K562 (cell line): Measurements from ENCODE around the gene CDKL4. TPM values are rescaled to one million over a fixed set of nuclear protein-coding genes. Genes with fewer than 3 reads are reported as not detected.

ENCODE experiments used
- ATAC-seq: fragments of 200-7000 bp; cut with Tn5 transposase; 3 replicates; pipeline ENCODE4 v1.9.1; 2020; ENCODE audit warnings: moderate library complexity
- BruUV-seq: library from RNA; stranded (reverse); fragments of 400-500 nt; replicated peaks from 2 replicates; lab custom pipeline; 2021; lab: Mats Ljungman, UMichigan
- CTCF ChIA-PET: fragments of 300-600 bp; formaldehyde crosslinking; extraction: SDS; loops from one replicate; lab custom pipeline; 2021; ENCODE audit warnings: low intra/inter-chr PET ratio; lab: Yijun Ruan, JAX
- POLR2A ChIA-PET: fragments of 300-600, 350-650 bp; sonication (Branson Sonifier 250); formaldehyde crosslinking; extraction: SDS; loops from one replicate; lab custom pipeline; 2021; ENCODE audit warnings: antibody characterized with exemption, inconsistent platforms; lab: Yijun Ruan, JAX
- DNase-seq, 4 experiments: peaks; one replicate each; pipeline versions ENCODE4 v3.0.0 to v3.0.0-alpha.2; 2011 to 2018; ENCODE audit warnings: low spot score in 3 of 4, mixed read lengths in 3 of 4; ENCODE audit errors: extremely low read depth in 1 of 4
- FAIRE-seq: peaks from 2 replicates; lab custom pipeline; 2011; peaks lifted over from hg19 to GRCh38; lab: Jason Lieb, UNC
- H2AFZ ChIP-seq: 2 replicates; pipeline ENCODE4 v1.6.0; 2011; ENCODE audit warnings: low read depth, low read length, control low read depth, inconsistent platforms
- H3K27ac ChIP-seq: fragments of 200-600 bp; 3 replicates; pipeline ENCODE4 v1.8.0; 2011; ENCODE audit warnings: low read depth, mild to moderate bottlenecking, control low read depth, inconsistent platforms, low read length, moderate library complexity, mixed read lengths; ENCODE audit errors: extremely low read depth
- H3K27me3 ChIP-seq, 2 experiments: fragments of 300-600 bp in 1 of 2; 2 replicates in 1 of 2; 3 replicates in 1 of 2; pipeline versions ENCODE4 v1.6.0 to v1.8.0; 2011; ENCODE audit warnings: inconsistent platforms in 2 of 2, low read length in 2 of 2, mild to moderate bottlenecking in 1 of 2, mixed read lengths in 1 of 2, moderate library complexity in 1 of 2; ENCODE audit not compliant: control insufficient read depth in 2 of 2, insufficient read depth in 2 of 2
- H3K36me3 ChIP-seq: fragments of 300-600 bp; 3 replicates; pipeline ENCODE4 v1.8.0; 2011; ENCODE audit warnings: mild to moderate bottlenecking, low read length, inconsistent platforms; ENCODE audit not compliant: control insufficient read depth, insufficient read depth
- H3K4me1 ChIP-seq, 2 experiments: fragments of 200-600 bp in 1 of 2; replicated peaks in 1 of 2; 2 replicates in 1 of 2; 3 replicates in 1 of 2; pipeline versions ENCODE4 v1.5.1 to v1.8.0; 2011; ENCODE audit warnings: inconsistent platforms in 2 of 2, low read length in 2 of 2, mild to moderate bottlenecking in 1 of 2, mixed read lengths in 1 of 2, moderate library complexity in 1 of 2; ENCODE audit not compliant: control insufficient read depth in 2 of 2, insufficient read depth in 2 of 2
- H3K4me2 ChIP-seq: 2 replicates; pipeline ENCODE4 v1.6.1; 2011; ENCODE audit warnings: low read length, control low read depth, inconsistent platforms, mixed read lengths; ENCODE audit not compliant: insufficient read depth
- H3K4me3 ChIP-seq: fragments of 200-600 bp; sonication (generic), shearing (Covaris generic); 2 replicates; pipeline ENCODE4 v1.5.1; 2016; ENCODE audit warnings: control low read depth, inconsistent platforms
- H3K79me2 ChIP-seq: fragments of 200-600 bp; 3 replicates; pipeline ENCODE4 v1.8.0; 2011; ENCODE audit warnings: low read length, inconsistent platforms; ENCODE audit not compliant: control insufficient read depth, insufficient read depth
- H3K9ac ChIP-seq, 2 experiments: 2 replicates each; pipeline versions ENCODE4 v1.6.0 to v1.6.1; 2011; ENCODE audit warnings: low read depth in 2 of 2, low read length in 2 of 2, control low read depth in 1 of 2, inconsistent platforms in 1 of 2, mild to moderate bottlenecking in 1 of 2, mixed read lengths in 1 of 2; ENCODE audit not compliant: insufficient read depth in 1 of 2
- H3K9me1 ChIP-seq: one replicate; pipeline ENCODE4 v1.6.0; 2011; ENCODE audit warnings: inconsistent platforms, mild to moderate bottlenecking, low read length, moderate library complexity; ENCODE audit not compliant: control insufficient read depth, insufficient read depth
- H3K9me3 ChIP-seq: replicated peaks from 2 replicates; pipeline ENCODE4 v1.5.1; 2011; ENCODE audit warnings: low read depth, low read length, inconsistent platforms; ENCODE audit not compliant: control insufficient read depth, insufficient read depth
- H4K20me1 ChIP-seq: replicated peaks from 2 replicates; pipeline ENCODE4 v1.6.1; 2011; ENCODE audit warnings: low read length, inconsistent platforms, mixed read lengths; ENCODE audit not compliant: control insufficient read depth, insufficient read depth
- E2F4 ChIP-seq: sonication (generic); formaldehyde crosslinking; IDR thresholded peaks from 2 replicates; pipeline ENCODE4 v1.8.0; 2022; ENCODE audit warnings: mild to moderate bottlenecking, low read depth, missing genetic modification reagents
- E2F8 ChIP-seq: fragments of 450-650 bp; IDR thresholded peaks from 2 replicates; pipeline ENCODE4 v1.7.1; 2018; ENCODE audit warnings: mild to moderate bottlenecking, low read depth; ENCODE audit not compliant: partially characterized antibody
- FIP1L1 ChIP-seq: fragments of 200-400 bp; formaldehyde crosslinking; IDR thresholded peaks from 2 replicates; pipeline ENCODE4 v1.6.1; 2018; ENCODE audit warnings: mild to moderate bottlenecking, low read depth, low read length; ENCODE audit not compliant: poor library complexity, severe bottlenecking
- GABPA ChIP-seq: fragments of 200-800 bp; sonication (Bioruptor generic); conservative IDR thresholded peaks from 2 replicates; pipeline ENCODE4 v1.6.1; 2016; ENCODE audit warnings: low read depth, missing genetic modification characterization, missing compliant biosample characterization
- GATAD2A ChIP-seq: fragments of 450-650 bp; IDR thresholded peaks from 2 replicates; pipeline ENCODE4 v1.6.1; 2017
- HNRNPH1 ChIP-seq: fragments of 200-400 bp; formaldehyde crosslinking; optimal IDR thresholded peaks from 2 replicates; pipeline ENCODE3; 2017; ENCODE audit warnings: low read depth, mild to moderate bottlenecking, low read length, moderate library complexity
- MAFF ChIP-seq: IDR thresholded peaks from 2 replicates; pipeline ENCODE4 v1.6.1; 2012; ENCODE audit warnings: low read length, improper control_type of control experiment
- MECOM ChIP-seq: fragments of 250-450 bp; sonication (Bioruptor Pico); IDR thresholded peaks from 2 replicates; pipeline ENCODE4 v1.8.0; 2022; ENCODE audit warnings: inconsistent platforms
- MLLT1 ChIP-seq, 2 experiments: fragments of 450-650 bp; IDR thresholded peaks; 2 replicates each; pipeline ENCODE4 v1.6.1; 2016
- NCOR1 ChIP-seq: fragments of 450-650 bp; IDR thresholded peaks from 2 replicates; pipeline ENCODE4 v1.6.1; 2016; ENCODE audit warnings: mild to moderate bottlenecking, moderate library complexity
- PTTG1 ChIP-seq: fragments of 450-650 bp; IDR thresholded peaks from 2 replicates; pipeline ENCODE4 v1.6.1; 2016; ENCODE audit warnings: low read depth, mild to moderate bottlenecking, missing genetic modification characterization, missing compliant biosample characterization
- SMARCB1 ChIP-seq: IDR thresholded peaks from 2 replicates; pipeline ENCODE4 v1.6.1; 2011; ENCODE audit warnings: improper control_type of control experiment, low read depth; ENCODE audit not compliant: insufficient read length
- ZBTB49 ChIP-seq: sonication (generic); formaldehyde crosslinking; IDR thresholded peaks from 2 replicates; pipeline ENCODE4 v1.8.0; 2022; ENCODE audit warnings: missing genetic modification reagents, mild to moderate bottlenecking, borderline replicate concordance
- ZNF316 ChIP-seq: fragments of 450-650 bp; IDR thresholded peaks from 2 replicates; pipeline ENCODE4 v1.6.1; 2016
- WGBS: fragments of 100-300 bp; shearing (Covaris generic); methylation state at CpG from one replicate; pipeline ENCODE4 v1.1.6; 2016; ENCODE audit warnings: low coverage, mixed read lengths; ENCODE audit not compliant: insufficient coverage; ENCODE audit errors: missing lambda C conversion rate; 5-methylcytosine and 5-hydroxymethylcytosine counted together
- in situ Hi-C: fragments of 300-500 bp; cut with MboI; formaldehyde crosslinking; loops from 4 replicates; pipeline ENCODE4 v1.15.0; 2018; ENCODE audit warnings: inconsistent platforms, mixed read lengths
- intact Hi-C: fragments of 100-400 bp; cut with micrococcal nuclease; formaldehyde crosslinking; loops from 2 replicates; pipeline ENCODE4 v1.14.2; 2022
- polyA plus RNA-seq, 8 experiments: library from polyadenylated mRNA; depleted of rRNA in 4 of 8; stranded (reverse) in 5 of 8; unstranded in 3 of 8; fragments of >200 nt; fragmentation: Nextera tagmentation in 2 of 8; fragmentation: Illumina TruSeq in 1 of 8; extraction: Ambion mirVana in 2 of 8; extraction: Trizol in 1 of 8; gene quantifications; 2 replicates each; pipeline versions ENCODE4 v1.2.1 to v1.2.3, GENCODE V29; 2011 to 2014; ENCODE audit warnings: inconsistent platforms in 1 of 8, missing spikeins in 1 of 8
- total RNA-seq, 7 experiments: library from RNA; depleted of rRNA in 6 of 7; stranded (reverse); fragments of >200 nt in 6 of 7; fragmentation: Illumina TruSeq in 2 of 7; extraction: Trizol in 2 of 7; gene quantifications; 2 replicates each; pipeline versions ENCODE4 v1.2.1 to v1.2.3, GENCODE V29; 2011 to 2021; ENCODE audit warnings: low replicate concordance in 1 of 7

Gene CDKL4
- total and polyA plus RNA-seq, 9 of the 15 experiments (the other 6 are each of a cell fraction or from before 2014, with no cell fraction given): not detected

- no peak for TF ChIP-seq E2F8
- no peak for TF ChIP-seq HNRNPH1
- TF ChIP-seq MLLT1 (IDR thresholded peaks at IDR 0.05): no peak
Observed at GRCh38 chr2:39269941-39270340, 26.2 kb upstream of the CDKL4 start (continued).

GRCh38 chr2:39266916-39267434, 23.2 kb upstream of the CDKL4 start:
- CTCF ChIA-PET: no interaction called here
- DNase-seq (no peak), FAIRE-seq (no peak), ATAC-seq (no peak)
- Histone ChIP-seq H3K4me3 (no peak overlapping the region), H4K20me1 (no peaks in the 10 kb centered on the region), H3K79me2 (no peaks in the 10 kb centered on the region), H3K27ac (no peak overlapping the region), H3K27me3 (no peaks in the 10 kb centered on the region), H3K9me1 (no peaks in the 10 kb centered on the region), H2AFZ (no peak overlapping the region), H3K9ac (no peak overlapping the region), H3K36me3 (peaks cover 54% of the 10 kb centered on the region; the same call in 2 of the 3 replicates), H3K4me2 (no peak overlapping the region), H3K9me3 (no peaks in the 10 kb centered on the region), H3K4me1 (no peaks in the 10 kb centered on the region)
- POLR2A ChIA-PET: interaction anchor here (1.2 kb wide), 1 partner anchor 10 kb away, joined by 4 read pairs; no protein-coding TSS in a partner anchor
- no TSS peak for BruUV-seq
- intact Hi-C loops: no loop called here
- TF ChIP-seq MECOM: no peak
- TF ChIP-seq ZNF316: peak; percentile 51; the same call in 1 of the 2 replicates
- TF ChIP-seq E2F4 (CRISPR knock-in tag): no peak
- TF ChIP-seq MAFF: 0 out of 2 replicates have a peak, but pooled peaks have one; percentile 6
- no peak for TF ChIP-seq ZBTB49 (CRISPR knock-in tag)
- TF ChIP-seq FIP1L1: no peak
- no peak for TF ChIP-seq GABPA
- no peak for TF ChIP-seq GATAD2A
- no peak for TF ChIP-seq SMARCB1
- no peak for TF ChIP-seq PTTG1
- TF ChIP-seq NCOR1: no peak
- 93% methylated on average over 3 of the region's 3 CpGs for WGBS
- in situ Hi-C loops: no loop called here
